DOHH2 (cell line): ENCODE data around the gene BNC2.

Experiments
- EZH2phosphoT487 ChIP-seq: fragments of 200-600 bp; sonication (generic); IDR thresholded peaks from 2 replicates; pipeline ENCODE4 v1.6.1; 2017; ENCODE audit warnings: borderline replicate concordance, mild to moderate bottlenecking, antibody characterized with exemption, low read length, moderate library complexity, mixed read lengths
- TF ChIP-seq, protein P1 (sequence below): fragments of 200-600 bp; sonication (generic); IDR thresholded peaks from one replicate; pipeline ENCODE4 v1.5.1; 2014; ENCODE audit warnings: antibody characterized with exemption, mild to moderate bottlenecking, low read depth, low read length; ENCODE audit not compliant: poor library complexity, severe bottlenecking

DNA sequence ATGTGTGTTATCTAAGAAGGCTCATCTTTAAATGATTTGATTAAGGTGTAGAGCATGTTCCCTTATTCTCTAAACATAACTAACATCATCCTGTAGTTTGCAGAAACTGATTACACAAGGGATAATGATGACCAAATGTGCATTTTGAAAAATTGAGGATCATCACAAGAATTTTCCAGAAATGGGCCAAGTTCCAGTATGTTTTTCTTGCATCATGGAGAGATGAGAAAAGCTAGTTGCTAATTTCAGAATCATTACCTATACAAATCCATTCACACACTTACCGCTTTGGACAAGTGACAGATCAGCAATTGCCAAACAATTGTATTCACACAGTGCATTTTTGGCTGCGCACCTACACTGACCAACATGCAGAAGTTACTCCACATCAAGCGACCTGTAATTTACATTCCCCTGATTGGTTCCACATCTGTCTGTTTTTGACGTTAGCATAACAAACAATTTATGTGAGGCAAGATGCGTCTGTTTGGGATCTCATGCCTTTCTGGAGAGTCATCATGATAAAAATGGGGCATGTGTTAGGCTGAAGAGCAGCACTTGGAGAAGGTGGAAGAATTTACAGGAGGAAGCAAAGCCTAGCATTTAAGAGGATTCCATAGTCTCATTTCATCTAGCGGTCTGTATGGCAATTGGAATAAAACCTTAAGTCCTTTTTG, 2.8 kb upstream of the BNC2 start:
- TF ChIP-seq, protein P1, sequence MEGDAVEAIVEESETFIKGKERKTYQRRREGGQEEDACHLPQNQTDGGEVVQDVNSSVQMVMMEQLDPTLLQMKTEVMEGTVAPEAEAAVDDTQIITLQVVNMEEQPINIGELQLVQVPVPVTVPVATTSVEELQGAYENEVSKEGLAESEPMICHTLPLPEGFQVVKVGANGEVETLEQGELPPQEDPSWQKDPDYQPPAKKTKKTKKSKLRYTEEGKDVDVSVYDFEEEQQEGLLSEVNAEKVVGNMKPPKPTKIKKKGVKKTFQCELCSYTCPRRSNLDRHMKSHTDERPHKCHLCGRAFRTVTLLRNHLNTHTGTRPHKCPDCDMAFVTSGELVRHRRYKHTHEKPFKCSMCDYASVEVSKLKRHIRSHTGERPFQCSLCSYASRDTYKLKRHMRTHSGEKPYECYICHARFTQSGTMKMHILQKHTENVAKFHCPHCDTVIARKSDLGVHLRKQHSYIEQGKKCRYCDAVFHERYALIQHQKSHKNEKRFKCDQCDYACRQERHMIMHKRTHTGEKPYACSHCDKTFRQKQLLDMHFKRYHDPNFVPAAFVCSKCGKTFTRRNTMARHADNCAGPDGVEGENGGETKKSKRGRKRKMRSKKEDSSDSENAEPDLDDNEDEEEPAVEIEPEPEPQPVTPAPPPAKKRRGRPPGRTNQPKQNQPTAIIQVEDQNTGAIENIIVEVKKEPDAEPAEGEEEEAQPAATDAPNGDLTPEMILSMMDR: no peak
- TF ChIP-seq EZH2phosphoT487: no peak
